Stimulated activated CD8-positive, alpha-beta memory T cell treated with anti-CD3 and anti-CD28 coated beads, Interleukin-4, amount 100 ng/mL, for 1 hour (primary cell): Measurements from ENCODE around the gene YY1.

Experiments used
- DNase-seq, 2 donors: peaks; one replicate each; pipeline ENCODE4 v3.0.0-alpha.2; 2020; ENCODE audit warnings: low read depth in 2 of 2, low spot score in 1 of 2

The YY1 gene

DNA sequence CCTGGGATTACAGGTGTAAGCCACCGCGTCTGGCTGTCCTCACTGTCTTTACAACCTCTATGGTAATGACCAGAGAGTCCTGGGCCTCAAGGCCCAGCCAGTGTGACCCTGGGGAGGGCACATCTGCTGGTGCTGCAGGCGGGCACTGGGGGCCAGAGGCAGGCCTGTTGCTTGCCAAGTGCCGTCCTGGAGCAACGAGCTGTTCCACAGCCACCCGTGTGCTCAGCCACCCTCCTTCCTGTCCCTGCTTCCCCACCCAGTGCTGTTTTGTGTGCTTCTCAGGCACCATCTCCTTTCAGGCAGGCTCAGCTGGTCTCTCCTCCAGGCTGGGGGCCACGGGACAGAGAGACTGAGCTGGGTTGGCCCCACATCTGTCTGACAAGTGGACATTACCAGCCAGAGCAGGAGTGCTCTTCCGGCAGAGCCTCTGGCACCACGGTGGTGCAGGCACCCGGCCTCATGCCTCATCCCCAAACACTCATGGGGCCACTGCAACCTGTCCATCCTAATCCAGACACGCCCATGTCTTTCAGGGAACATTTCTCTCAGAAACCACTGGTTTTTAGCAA is 93.2 kb downstream of the YY1 start:
- DNase-seq = no peak
